ENCODE measurements around the gene TLE3.

TLE3 gene

DNA sequence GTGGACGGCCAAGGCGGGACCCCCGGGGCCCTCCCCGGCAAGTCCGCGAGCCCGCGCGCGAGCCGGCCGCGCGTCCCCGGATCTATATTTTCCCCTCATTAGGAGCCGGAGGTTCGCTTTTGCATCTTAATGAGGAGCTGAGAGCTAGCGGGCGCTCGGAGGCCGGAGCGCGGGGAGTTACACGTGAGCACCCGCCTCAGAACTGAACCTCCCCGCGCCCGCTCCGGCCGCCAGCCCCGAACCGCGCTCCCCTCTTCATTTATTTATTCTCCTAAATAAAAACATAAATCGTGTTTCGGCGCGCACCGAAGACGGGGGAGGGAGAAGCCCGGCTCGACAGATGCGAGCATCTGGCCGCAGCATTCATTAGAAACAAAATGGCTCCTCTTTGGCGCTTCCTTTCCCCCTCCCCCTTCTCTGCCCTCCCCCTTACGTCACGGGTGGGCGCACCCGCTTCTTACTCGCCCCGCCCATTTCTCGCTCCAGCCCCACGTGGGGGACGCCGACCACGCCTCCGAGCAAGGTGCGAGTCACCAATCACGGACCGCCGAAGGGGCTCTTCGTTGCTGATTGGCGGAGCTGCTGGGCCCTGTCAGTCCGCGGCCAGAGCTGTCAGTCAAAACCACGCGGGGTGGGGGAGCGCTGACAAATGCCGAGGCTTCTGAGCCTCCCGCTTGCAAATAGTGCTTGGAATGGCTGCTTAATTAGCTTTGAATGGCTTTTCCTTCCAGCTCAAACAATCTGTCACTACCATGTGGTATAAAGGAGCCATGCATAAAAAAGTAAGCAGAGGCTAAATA is 1.6 kb upstream of the TLE3 start:
- DNase-seq (ENCODE audit: low read depth): peak; percentile 100

DNA sequence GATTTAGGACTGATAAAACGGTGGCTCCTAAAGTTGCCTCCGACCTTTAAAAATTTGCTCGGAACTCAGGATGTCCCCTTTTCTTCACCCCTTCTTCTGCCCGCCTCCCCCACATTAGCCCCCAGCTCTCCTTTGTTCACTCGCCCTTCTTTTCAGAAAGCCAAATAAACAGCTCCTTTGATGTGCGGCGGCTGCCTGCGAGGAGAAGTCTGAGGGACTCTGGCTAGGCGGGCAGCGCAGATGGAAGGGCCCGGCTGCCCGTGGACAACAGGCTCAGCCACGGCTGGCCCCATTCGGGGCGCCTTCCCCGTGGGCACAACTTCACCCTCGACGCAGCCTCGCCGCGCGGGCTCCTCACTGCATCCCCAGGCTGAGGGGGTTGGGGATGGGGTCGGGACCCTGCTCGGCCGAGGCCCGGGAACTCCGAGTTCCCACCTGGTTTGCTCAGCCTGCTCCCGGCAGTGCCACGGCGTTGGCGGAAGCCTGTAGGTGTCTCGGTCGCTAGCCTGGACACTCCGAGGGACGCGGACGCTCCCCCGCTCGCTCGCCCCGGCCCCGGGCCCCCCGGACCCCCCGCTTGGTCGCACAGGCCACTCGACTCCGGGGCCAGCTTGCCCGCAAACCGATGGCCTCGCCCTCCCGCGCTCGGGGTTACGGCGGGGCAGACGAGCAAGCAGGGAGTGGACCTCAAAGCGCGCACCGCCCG is 897 bp upstream of the TLE3 start:
- no peak for DNase-seq (ENCODE audit: low read depth)

DNA sequence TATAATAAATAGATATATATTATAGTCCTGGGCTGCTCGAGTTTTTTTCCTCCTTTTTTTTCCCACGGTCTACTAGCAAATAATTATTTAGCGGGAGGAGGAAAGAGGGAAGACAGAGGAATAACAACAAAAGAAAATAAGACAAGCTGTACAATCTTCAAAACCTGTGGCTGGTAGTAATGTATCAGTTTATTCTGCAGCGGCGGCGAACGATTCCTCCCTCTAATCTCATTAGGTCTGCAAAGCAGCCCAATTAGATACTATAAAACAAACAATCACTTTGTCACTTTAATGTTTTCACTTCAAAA is 390 bp upstream of the TLE3 start:
- DNase-seq (ENCODE audit: low read depth): no peak

DNA sequence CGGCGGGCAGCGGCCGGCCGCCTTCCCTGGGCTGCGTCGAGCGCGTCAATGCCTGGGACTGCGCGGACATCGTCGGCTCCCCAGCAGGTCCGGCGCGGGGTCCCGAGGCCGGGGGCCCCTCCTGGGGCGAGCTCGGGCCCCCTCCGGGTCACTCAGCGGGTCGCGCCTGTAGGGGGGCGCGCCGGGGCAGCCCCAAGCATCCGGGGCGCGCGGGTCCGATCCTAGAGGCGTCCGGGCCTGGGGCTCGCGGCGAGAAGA is 725 bp downstream of the TLE3 start:
- no peak for DNase-seq (ENCODE audit: low read depth)

DNA sequence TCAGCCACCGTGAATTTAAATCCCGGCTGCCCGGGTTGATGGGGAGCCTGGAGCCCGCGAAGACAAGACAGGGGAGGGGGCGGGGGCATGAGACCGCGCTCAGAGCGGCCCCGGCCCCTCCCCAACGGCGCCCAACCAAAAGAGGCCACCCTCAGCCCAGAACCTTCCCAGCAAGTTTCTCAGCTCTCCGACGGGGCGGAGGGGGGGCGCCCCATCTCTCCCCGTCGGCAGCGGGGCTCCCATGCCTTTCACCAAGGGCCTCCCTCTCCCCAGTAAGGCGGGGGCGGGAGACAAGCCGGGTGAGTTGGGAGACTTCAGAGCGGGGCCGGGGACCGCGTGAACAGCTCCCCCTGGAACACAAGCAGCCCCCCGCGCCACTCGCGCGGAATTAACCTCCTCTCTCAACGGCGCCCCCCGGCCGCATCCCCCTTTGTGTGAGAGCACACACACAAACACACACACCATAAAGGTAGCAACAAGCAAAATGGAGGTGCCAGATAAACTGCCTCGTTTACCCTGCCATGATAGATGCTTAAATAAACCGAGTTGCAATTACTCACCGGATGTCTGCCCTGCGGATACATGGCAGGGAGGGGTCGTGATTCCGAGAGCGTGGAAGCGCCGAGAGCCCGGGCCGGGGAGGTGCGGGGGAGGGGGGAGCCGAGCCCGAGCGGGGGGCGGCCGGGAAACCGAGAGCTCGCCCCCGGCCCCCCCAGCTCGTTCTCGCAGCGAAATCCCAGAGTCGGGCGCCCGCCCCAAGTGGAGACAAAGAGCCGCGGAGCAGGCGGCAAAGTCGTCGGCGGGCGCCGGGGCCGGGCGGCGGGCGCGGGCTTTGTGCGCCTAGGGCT is 1.3 kb downstream of the TLE3 start:
- DNase-seq (ENCODE audit: low read depth): peak; percentile 46

DNA sequence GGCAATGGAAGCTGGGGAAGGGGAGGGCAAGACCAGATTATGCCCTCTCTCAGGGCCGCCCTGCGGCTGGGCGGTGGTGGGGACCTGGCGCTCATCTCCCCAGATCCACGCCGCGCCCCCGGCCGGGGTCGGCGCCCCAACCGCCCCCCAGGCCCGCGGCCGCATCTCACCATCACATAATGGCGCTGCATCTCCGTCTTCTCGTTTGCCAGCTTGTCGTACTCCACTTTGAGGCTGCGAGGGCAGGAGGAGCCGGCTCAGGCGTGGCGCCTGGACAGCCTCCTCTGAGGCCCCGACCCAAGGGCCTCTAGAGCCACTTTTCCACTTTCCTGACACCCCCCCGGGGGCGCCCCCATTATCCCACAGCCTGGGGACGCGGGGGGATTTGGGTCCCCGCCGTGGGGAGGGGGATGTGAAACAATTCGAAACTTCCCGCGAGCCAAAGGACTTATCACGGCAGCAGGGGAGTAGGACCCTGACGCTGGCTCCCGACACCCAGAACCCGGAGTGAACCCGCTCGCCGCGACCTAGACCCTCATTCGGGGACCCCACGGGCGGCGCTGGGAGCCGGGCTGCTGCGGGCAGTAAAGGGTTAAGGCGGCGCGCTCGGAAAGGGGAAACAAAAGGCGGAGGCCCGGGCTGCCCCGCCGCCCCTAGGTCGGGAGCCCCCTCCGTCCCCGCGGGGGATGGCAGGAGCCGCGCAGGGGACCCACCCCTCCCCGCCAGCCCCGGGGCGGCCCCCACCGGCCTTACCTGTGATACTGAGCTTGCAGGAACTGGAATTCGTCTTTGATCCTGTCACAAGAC is 2.1 kb downstream of the TLE3 start:
- DNase-seq (ENCODE audit: low read depth): peak; percentile 39

DNA sequence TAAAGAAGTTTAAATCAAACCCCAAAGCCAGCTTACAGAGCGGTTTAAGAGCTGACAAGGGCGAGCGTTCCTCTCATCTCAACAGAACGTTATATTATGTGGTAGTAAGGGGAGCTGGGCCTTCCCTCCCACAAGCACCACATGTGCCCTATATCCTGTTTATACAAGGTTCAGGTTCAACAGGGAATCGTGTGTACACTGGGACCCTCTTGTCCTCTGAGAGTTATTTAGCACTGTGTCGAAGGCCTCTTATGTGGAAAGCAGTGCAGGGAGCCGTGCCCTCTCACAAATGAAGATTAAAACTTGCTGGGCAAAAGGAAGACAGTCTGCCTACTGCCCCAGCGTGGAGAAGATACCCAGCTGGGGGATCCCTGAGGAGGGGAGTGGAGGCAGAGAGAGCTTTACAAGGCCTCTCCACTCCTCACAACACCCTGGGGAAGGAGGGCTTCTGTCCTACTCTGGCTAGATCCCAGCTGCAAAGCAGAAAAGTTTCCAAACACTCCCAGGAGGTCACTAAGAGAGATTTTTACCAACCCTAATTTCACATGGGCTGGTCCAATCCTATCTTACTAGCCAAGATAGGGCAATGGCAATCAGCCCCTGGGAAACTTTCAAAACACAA is 2.9 kb downstream of the TLE3 start:
- no peak for DNase-seq (ENCODE audit: low read depth)

DNA sequence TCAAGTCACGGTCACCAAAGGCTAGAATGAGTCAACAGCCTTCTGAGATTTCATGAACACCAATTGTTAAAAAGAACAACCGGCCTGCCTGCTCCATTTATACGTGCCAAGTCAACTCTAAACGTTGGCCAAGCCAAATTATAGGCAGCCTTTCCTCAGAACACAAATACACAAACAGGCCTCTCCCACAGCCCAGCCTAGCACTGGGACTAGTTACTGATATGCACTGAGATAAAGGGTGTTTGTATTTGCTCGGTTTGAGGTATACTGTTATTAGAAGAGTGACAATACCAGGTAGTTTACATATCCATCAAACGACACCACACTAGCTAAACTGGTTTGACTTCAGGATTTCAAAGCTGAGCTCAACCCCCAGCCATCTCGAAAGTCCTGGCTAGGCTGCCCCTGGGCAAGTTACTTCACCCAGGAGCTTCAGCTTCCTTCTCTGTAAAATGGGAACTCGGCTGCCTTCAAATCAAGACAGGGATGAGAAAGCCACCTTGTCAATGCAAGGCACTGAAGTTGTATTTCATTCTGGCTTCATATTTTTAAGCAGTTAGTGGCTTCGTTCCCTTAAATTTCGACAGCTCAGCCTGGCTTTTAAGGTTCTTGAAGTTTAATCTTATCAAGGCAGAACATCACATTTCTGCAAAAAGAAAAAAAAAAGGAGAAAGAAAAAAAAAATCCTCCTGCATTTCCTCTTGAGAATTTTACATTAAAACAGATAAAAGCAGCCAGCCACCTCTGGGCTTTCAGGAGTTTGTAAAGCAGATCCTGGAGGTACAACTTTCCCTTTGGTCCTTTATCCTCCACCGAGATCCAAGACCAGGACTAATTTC is 4.0 kb downstream of the TLE3 start:
- no peak for DNase-seq (ENCODE audit: low read depth)

DNA sequence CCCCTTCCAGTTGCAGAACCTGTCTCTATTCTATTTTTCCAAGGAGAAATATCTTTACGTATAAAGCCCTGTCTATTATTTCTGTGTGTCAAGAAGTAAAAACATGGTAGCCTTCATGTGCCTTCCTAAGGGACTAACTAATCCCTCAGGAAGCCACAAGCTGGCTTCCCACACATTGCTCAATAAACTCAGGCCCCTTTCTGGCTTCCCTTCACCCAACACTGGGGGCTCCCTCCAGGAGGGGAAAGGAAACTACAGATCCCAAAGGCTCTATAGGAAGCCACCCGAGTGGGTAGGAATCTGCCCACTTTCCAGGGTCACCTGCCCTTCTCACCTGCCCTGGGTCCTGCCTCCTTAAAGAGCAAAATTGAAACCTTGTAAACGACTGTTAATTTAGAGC is 4.6 kb downstream of the TLE3 start:
- no peak for DNase-seq (ENCODE audit: low read depth)

DNA sequence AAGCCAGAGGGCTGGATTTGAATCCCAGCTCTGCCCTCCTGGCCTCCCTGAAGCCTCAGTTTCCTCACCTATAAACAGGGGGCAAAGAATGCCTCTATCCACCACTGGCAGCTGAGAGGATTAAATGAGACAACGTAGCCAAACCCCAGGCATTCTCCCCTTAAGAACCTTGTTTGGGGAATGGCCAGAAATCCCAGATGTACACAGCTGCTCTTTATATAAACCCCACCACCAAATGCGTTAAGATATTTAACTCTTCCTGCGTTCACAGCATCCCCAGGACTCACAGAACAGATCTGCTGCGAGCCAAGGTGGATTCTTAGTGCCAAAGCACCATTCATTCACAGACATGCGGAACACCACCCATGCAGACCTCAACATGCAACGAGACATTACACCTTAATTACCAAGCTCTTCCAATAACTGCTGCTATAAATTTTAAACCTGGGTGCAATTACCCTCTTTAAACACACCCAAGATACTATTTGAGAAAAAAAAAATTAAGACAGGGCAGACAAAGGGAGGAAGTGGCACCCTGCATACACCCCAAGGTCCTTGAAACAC is 5.2 kb downstream of the TLE3 start:
- DNase-seq (ENCODE audit: low read depth): no peak

DNA sequence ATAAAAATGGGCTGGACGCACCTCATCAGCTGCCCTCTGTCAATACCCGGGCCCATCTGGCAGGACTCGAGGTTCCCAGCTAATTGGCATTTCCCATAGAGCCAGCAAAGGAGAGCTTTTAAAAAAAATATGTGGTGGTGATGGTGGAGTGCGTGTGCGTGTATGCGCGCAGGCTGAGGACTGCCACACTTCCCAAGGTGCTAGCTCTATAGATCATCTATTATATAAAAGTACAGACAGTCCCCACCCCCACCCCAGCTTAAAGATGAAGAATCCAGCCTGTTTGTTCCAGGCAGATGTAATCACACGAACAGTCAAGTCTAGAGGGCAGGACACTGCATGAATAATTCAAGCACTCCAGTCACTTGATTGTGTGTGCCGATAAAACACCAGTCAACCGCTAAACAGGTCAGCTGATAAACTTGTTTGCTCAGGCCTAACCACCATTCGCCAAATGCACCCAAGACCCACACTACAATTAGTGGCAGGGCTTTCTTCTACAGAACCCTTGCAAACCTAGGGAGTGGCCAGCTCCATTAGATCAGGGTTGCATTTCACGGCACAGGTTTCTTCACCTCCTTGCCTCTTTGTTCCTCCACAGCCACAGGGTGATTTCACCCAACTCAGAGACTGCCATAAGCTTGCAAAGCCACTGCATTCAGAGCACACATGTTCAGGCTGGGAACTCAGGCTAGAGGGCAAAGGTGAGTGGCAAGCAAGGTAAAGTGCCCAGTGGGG is 5.8 kb downstream of the TLE3 start:
- no peak for DNase-seq (ENCODE audit: low read depth)

DNA sequence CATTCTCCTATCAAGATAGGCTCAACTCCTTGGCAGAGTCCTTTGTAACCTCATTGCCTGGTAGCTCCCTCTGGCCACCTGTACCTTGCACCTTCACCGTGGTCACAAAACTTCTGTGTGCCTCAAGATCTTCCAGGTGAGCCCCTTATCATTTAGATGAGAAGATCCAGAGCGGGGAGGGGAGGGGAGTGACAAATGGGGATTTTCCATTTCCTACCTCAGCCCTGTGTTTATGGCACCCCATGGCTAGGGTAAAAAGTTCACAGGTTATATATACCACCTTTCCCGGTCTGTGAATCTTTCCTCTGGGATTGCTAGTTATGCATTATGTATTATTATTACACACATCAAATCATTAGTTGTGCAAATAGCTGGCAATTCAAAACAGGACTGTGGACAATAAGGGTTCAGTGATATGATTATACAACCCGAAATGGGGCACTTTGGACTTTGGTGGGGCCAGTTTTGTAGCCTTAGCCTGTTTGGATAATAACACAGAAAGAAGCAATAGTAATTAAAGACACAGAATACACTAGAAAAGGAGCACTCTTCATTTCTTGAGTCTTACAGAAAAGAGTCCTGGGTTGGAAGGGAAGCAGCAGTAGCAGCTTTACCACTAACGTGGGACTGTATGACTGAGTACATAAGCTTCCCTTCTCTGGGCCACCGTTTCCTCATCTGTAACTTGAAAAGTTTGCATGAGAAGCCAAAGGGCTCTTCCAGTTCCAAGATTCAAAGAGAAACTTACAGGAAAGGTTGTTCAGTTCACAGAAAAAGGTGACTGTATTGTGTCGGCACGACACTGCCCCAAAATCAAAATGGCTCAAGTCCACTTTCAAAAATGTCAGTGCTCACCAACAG is 7.1 kb downstream of the TLE3 start:
- no peak for DNase-seq (ENCODE audit: low read depth)

DNA sequence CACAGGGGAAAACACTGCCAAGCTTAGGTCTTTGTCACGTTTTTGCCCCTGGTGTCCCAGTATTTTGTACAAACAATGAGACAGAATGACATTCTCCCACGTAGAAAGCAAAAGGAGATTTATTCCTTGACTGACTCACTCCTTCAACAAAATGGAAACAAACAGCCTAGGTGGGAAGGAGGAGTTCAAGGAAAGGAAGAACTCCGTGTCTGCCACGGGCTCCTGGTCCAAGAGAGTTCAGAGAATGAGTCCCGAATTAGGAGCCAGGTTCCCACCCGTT is 8.1 kb downstream of the TLE3 start:
- no peak for DNase-seq (ENCODE audit: low read depth)

DNA sequence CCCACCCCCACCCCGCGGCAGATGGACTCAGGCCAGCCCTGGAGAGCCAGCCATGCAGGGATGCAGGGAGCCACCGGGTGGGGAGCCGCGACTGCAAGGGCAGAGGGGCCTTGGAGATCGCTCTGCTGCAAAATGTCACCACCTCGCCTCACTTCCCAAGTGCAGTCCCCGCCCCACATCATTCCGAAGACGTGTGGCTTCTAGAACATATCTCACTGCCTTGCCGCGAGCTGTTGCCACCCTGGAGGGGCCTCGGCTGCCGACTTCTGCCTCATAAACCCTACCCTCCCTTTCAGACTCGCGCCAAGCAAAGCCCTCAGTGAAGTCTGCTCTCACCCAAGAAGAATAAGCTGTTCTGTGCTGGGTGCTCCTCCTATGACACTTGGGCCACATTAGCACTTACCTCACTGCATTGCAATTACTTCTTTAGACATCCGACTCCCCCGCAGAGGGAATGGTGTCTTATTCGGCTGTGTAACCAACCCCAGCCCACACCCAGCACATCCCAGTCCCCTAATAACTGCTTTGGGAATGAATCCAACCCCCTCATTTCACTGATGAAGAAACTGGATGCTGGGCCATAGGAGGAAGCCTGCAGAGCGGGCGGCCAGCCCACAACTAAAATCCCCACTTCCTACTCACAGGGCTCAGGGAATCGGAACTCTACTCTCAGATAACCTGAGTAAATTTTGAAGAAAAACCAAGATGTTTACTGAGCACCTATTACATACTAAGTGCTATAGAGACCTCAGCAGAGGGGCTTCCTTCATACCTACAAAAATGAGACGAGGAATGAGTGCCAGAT is 8.6 kb downstream of the TLE3 start:
- DNase-seq (ENCODE audit: low read depth): no peak

DNA sequence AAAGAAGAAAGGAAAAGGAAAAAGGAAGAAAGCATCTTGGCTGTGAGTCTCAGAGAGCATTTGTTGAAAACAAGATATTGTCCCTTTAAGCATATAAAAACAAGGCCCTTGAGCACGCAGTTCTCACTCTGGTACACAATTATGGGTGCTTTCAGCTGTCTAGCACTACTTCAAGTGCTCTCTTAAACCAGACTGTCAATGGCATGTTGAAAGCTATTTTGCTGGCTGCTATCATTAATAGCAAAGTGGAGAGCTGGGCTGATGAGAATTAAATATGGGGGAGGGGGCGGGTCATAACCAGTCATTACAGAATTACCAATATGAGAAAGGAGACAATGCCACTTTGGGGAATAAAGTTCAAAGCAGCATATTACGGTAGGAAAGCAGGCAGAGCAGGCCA is 9.3 kb downstream of the TLE3 start:
- DNase-seq (ENCODE audit: low read depth): no peak

DNA sequence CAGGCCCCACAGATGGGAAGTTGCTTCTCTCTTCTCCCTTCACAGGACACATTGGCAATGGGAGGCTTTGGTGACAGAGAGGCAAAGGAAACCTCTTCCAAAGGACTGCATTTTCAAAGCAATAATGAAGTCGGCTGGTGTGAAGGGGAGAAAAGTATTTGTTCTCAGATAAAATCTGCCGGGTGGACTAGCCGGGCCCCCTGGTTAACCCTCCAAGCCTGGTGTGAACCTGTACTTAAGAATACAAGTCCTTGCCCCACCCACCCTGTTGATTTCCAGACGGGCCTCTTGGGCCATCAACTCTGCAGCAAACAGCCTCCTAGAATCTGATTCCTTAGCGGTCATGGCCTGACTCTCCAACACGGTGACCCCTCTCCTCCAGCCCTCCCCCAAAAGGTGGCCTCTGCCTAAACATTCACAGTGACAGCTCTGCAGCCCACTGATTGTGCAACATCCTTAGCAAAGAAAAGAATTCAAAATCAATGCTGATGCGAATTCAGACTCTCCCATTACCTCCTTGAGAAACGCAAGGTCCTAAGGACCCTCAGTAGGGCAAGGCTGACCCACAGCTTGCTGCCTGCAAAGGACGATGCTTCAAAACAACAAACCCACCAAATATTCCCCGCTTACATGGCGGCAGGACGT is 9.9 kb downstream of the TLE3 start:
- DNase-seq (ENCODE audit: low read depth): no peak

DNA sequence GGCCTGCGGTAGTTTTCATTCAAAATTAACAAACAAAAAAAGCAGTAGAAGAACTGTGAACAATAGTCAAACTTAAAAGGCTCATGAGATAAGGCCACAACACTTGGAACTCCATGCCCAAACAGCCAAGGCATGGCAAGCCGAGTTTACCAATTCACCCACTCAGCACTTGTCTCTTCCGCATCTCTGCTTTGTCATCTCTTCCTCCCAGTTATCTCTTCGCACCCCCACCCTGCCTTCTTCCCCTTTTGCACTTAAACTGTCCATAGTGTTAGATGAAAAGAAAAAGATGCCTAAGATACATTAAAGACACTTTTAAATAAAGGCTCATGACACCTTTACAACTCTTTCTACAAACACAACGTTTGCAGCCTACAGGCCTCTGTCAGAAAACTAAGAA is 11.1 kb downstream of the TLE3 start:
- no peak for DNase-seq (ENCODE audit: low read depth)

DNA sequence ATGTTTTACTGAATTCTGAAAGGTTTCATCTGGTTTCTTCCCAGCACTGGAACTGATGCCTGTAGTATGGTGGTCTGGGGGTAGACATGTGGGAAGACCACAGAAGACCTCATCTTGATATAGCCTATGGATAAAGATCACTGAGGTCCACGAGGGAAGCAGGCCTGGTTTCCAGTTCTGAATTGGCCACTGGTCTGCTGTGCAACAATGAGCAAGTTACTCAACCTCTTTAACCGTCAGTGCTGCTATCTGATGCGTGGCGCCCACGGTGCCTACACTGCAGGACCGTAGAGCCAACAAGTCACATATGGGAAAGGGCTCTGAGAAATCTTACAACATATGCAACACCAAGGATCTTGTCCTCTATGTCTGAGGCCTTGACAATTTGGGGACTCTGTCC is 13.3 kb downstream of the TLE3 start:
- DNase-seq (ENCODE audit: low read depth): no peak

Data from activated T-cell treated with anti-CD3 and anti-CD28 coated beads for 48 hours (primary cell).